NCI-H146 treated with DMSO at 0.1 percent for 48 hours (cell line): ENCODE measurements around the gene TOM1L1.

Experiments
- DNase-seq: peaks from one replicate; lab custom pipeline; 2025; ENCODE audit not compliant: unreplicated experiment; lab: John Stamatoyannopoulos, UW

The TOM1L1 gene

DNA sequence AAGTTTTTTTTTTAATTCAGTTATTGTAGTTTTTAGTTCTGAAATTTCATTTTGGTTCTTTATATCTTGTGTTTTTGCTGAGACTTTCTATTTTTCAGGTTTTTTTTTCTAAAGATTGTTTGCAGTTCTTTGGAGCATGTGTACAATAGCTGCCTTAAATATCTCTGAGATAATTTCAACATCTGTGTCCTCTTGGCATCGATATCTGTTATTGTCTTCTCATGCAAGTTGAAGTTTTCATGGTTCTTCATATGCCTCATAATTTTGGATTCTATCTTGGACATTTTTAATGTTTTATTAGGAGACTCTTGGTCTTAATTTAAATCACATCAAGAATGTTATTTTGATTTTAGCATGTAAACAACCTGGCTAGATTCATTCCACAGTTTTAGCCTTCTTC lies 45.0 kb downstream of the TOM1L1 start:
- DNase-seq, result no peak

DNA sequence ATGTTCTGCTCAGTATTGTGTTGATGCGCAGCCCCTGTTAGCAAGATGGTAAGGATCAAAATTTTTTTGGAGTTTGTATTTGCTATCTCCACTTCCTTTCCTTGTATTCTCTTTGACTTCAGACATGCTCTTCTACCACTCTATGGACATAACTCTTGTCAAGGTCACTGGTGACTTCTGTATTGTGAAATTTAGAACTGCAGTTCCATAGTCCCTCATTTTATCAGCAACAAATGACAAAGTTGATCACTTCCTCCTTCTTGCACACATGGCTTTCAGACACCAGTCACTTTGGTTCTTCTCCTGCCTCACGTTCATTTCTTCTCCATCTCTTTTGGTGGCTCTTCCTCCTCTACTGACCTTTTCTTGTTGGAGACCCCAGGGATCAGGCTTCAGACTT lies 46.7 kb downstream of the TOM1L1 start:
- no peak for DNase-seq

DNA sequence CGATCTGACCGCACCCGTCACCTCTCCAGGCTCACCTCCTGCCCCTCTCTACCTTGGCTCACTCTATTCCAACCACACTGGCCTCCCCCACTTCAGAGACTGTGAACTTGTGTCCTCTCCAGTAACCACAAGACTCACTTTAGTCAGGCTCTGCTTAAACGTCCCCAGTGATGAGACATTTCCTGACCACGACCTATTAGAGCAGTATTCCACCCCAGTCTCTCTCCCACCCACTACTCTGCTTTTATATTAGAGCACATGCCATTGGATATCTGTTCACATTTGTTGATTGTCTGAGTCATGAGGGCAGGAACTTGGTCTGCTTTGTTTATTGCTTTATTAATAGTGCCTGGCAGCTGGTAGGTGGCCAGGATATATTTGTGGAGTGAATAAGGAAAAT lies 47.7 kb downstream of the TOM1L1 start:
- no peak for DNase-seq

DNA sequence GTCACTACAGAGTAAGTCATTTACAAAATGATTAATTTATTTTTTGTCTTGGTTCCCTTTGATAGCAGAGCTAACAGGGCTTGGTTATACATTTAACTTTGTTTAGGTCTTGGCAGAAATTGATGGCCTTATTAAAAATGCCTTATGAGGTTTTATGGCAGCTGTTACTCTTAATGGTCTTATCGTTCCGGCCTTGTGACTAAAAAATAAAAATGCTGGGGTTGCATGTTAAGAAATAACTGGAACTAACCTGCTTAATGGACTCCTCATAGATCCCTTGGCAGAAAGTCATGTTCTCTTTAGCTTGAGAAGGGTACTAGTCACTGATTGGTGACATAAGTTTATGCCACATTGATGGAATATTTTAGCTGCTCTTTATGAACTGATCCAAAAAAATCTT lies 49.5 kb downstream of the TOM1L1 start:
- DNase-seq, result no peak

DNA sequence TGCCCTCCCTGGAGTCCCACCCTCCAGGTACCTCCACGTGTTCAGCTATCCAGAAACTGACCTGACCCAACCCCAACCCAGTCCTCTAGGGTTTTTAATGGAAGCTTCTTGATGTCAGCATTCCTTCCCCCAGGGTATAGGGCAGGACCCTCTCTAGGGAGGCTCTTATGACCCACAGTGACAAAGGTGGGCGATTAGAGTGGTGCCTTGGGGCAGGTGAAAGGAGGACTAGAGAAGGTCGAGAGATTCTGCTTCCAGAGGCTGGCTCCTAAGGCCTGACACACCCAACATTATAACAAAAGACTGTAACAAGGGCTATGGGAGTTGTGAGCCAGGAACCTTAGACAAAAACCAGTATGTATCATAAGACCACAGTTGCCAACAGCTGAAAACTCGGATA lies 50.6 kb downstream of the TOM1L1 start:
- no peak for DNase-seq

DNA sequence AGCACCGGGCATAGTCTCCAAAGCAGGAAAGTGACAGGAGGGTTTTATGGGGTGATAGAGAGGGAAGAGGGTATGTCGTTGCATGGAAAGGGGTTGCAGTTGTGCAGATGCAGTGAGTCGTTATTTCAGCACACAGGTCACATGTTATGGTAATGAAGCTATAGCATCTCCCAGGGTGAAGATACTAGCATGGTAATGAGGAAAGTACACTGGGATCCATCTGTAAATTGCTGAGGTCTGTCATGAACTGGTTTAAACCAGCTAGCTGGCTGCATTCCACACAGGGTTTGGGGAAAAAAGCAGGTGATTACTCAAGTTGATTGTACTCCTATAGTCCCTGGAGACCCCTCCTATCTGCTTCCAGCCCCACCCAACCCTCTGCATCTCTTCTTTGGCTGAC lies 56.1 kb downstream of the TOM1L1 start:
- no peak for DNase-seq

DNA sequence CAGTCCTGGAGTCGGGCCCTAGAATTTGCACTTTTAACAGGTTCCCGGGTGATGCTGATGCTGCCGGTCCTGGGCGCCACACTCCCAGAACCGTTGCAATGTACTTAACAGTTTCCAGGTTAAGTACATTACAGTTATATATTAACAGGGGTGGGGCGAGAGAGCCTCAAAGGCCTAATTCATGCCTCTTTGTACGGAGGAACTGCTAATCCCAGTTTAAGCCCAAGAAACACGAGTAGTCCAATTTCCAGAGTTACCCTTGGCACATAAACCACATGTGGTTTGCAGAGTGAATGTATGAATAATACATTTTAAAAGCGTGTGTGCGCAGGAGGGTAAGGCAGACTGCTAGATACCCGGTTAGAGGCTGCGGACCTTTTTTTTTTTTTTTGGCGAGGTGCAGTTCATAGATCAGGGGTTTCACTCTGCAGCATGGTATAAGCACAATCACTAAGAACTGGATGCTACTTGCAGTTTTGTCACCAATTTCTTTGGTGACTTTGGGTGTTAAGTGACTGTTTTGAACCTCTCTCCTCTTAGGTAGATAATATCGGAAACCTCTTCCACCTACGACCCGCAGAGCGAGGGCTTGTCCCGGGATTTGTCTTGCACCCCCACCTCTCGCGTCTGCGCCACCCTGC lies 67.1 kb downstream of the TOM1L1 start:
- peak; percentile 39 for DNase-seq

DNA sequence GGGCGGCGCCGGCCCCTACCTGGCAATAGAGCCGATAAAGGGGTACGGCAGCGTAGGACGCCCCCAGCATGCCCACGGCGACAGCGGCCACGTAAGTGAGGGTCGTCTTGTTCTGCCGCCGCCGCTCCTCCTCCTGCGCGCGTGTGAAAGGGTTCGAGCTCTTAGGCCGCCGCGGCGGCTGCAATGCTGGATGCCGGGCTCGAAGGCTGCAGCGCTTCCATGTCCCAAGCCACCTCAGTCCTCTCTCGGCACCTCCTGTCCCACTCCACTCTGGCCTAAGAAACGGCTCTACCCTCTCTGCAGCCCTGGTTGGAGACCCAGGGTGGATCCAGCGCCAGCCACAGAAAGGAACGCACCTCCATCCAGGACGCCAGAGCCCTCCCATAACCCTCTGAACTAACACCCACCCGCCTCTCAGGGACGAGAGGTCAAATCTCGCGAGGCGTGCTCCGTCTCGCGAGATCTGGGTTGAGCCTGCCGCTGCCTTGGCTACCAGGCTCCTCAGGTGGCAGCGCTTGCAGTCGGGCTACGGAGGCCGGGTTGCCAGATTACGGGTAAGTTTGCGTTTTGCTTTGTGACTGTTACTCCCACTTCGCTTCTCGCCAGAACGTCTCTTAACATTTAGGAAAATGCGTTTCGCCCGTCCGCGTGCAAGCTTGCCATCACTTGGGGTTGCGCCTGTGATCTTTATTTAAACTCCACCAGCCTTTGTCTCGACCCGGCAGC lies 67.8 kb downstream of the TOM1L1 start, which contains the start of the genes COX11 and STXBP4:
Gene COX11 (minus strand): TSS at position 393 of the 726 bp plus-strand sequence. CDS start 8 bp downstream, at position 385.
Gene STXBP4 (plus strand): TSS at position 504 of the 726 bp plus-strand sequence. CDS start 17,455 bp downstream, outside the sequence.
- peak; percentile 88 for DNase-seq

DNA sequence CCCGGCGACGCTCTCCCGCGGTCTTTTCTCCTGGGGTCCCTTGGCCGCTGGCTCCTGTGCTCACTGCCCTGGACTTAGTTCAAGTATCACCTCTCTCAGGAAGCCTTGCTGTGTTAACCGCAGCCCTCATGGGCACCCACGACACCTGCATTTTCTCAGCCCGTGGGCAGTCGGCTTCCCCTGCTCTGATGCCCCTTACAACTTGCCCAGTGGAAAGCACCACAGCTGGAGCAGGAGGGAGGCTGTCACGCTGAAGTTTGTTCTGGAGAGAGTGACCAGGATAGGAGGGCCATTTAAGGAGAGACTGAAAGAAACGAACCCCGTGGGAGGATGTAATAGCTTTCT lies 68.3 kb downstream of the TOM1L1 start:
- DNase-seq, result peak; percentile 35

DNA sequence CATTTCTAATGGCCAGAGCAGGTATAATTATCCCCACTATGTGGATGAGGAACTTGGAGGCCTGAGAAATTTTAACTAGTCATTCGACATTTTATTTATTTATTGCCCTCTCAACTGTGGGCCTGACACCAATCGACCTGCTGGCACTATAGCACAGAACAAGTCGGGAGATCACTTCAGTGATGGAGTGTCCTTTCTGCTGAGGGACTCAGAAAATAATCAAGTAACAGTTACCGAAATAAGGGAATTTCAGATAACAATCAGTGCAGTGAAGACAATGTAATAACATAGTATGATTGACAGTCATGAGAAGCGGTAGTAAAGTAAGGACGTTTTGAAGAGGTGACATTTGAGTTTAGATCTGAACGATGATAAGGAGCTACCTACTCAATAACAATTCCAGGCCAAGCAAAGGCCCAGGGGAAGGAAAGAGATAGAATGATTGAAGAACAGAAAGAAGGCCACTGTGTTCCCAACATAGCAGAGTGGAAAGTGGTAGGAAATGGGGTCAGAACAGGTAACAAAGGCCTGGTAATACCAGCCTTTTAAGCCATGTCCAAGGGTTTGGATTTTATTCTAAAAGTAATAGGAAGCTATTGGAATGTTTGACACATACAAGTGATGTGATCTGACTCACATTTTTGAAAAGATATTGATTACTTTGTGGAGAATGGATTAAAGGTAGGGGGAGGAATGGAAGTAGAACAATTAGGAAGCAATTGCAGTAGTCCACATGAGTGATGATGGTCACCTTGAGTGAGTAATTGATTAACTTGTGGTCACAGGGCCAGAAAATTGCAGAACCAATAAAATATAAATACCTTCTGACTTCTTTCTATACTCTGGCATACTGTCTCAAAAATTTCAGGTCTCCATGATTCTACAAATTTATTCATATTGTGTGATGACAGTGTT lies 69.3 kb downstream of the TOM1L1 start:
- DNase-seq, result no peak

DNA sequence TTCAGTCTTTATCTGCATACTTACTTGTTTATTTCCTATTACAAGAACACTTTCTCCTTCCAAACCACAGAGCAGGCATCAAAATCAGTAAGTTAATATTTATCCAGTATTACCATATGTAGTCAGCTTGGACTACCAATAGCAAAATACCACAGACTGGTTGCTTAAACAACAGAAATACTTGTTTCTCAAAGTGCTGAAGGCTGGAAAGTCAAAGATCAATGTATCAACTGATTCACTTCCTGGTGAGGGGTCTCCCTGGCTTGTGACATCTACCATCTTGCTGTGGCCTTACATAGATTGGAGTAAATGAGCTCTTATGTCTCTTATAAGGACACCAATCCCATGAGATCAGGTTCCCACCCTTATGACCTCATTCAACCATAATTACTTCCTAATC lies 70.5 kb downstream of the TOM1L1 start:
- DNase-seq, result no peak

DNA sequence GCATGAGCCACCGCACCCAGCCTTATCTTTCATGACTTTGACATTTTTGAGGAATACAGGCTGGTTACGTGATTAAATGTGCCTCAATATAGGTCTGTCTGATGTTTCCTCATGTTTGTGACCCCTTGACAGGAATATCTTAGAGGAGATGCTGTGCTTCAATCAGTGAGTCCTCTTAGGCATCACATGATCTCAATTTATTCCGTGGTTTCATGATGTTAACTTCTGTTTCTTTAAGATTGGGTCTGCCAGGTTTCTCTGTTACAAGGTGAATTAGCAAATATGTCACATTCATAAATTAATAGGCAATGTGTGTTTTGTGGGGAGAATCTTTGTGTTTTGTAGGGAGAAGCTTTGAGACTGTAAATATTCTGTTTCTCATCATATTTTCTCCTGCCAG lies 71.2 kb downstream of the TOM1L1 start:
- no peak for DNase-seq

DNA sequence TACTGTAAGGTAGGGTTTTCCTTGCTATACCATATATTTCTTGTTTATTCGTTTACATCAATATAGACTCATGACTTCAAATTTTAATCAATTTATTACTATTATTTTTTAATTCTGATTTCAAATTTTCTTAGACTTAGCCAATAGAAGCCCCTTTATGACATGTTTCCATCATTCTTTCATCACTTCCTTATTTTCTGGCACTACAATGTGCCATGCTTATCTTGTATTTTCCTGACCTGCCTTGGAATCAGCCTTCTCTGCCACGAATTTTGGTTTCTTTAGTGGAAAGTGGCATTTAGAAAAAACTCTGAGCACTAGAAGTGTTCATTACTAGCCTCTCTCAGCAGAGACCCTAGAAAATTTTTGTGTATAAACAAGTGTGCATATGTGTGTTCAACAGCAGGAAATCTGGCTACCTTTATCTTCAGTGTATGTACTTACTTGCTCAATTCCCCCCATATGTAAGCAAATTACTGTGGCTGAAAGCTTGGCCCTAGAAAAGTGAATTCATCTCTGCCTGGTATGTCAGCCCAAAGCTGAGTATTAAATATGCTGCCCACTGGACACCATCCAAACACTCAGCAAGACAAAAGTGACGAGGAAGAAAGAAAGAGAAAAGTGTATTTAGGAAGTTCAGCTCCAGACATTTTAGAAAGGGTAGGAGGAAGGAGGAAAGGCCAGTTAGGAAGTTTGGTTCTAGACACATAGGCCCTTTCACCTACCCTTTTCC lies 71.9 kb downstream of the TOM1L1 start:
- no peak for DNase-seq

DNA sequence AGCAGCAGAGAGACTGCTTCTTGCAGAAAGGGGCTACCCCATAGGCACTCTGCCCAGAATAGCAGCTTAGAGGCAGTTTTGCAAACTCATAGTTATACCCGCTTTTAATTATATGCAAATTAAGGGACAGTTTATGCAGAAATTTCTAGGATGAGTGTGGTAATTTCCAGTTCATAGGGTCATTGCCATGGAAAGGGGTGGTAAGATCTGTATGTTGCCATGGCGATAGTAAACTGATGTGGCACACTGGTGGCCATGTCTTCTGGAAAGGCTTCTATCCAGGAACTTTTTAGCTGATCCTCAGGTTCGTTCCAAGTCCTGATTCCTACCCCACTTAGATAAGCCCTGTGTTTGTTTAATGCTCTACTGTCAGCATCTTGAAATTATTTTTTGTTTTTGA lies 74.1 kb downstream of the TOM1L1 start:
- no peak for DNase-seq

DNA sequence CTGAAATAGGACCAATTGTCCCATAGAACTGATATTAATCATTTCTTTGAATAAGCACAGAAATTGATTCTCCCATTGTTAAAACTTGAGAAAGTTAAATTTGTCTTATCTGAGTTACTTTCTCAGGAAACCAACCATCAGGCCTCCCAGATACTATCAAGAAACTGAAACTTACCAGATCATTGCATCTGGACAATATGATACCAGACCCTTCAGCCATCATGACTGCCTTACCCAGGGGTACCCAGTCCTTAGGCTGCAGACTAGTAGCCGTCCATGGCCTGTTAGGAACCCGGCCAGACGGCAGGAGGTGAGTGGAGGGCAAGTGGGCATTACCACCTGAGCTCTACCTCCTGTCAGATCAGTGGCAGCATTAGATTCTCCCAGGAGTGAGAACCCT lies 75.7 kb downstream of the TOM1L1 start:
- no peak for DNase-seq

DNA sequence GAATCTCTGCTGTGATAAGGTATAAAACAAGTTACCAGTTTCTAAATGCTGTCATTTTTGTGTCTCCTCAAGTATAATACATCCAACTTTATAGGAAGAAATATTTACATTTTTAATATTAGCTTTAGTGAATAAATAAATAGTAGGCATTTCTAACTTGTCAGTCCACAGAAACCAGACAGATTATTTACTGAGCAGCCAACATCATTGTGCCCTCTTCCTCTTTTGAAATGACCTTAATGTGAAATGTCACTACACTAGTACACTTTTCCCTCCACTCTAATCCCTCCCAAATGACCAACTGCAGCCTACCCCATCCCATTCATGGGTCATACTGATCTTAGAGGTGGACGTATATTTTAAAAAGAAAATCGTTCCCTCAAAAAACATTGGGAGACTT lies 77.1 kb downstream of the TOM1L1 start:
- DNase-seq, result no peak

DNA sequence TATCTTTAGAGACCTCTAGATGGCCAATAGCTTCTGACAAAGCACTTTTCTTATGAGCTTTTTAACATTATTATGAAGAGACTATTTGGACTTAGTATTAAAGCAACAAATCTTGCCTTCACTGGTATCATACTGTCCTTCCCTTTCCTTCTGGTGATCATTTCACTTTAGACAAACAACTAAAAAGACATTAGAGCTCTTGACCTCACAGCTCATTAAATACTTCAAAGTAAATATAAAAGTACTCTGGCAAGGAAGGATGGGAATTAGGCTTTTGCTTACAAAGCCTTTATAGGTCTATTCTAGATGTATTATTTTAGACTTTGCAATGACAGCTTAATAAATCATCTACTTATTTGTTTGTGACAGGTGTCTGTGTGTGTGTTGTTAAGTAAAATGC lies 79.0 kb downstream of the TOM1L1 start:
- DNase-seq, result no peak

DNA sequence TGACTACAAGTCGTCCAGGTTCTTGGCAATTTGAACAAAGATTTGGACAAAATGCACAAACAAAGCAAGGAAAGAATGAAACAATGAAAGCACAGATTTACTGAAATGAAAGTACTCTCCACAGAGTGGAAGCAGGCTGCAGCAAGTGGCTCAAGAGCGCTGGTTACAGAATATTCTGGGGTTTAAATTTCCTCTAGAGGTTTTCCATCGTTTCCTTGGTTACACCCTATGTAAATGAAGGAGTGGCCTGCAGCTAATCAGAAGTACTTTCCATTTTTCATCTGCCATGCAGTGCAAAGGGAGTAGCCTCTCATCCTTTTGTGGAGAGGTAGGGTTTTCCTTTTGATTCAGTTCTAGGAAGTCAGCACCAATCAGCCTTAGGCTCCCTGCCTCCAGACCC lies 79.7 kb downstream of the TOM1L1 start:
- no peak for DNase-seq

DNA sequence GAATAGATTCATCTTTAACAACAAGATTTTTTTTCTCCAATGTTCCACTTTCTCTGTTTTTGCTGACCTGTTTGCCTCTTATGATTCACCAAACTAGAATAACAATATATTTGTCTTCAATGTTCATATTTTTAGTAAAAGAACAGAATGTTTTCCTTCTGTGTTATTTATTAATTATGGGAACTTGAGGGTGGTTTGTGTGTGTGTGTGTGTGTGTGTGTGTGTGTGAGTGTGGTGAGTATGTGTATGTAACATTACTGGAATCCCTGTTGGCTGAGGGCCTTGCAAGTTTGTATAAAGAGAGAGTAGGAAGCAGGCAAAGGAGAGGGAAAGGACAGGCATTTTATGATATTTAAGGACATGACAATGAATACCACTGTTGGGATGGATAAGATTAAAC lies 81.7 kb downstream of the TOM1L1 start:
- DNase-seq, result no peak

DNA sequence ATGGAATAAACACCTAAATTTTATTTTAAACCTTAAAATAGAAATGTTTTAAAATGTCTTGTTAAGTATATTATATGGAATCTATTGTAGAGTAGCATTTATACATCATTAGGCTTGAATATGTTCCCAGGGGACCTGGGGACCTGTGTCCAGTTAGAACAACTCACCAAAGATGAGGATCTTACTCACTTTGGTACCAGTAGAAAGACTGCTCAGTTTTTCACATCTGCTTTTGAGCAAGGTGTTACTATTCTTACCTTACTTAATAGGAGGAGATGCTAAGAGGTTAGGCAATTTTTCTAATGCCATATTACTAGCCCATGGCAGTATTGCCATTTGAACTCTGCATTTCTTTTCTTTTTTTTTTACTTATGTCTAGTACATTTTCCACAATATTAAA lies 82.6 kb downstream of the TOM1L1 start:
- DNase-seq, result no peak

DNA sequence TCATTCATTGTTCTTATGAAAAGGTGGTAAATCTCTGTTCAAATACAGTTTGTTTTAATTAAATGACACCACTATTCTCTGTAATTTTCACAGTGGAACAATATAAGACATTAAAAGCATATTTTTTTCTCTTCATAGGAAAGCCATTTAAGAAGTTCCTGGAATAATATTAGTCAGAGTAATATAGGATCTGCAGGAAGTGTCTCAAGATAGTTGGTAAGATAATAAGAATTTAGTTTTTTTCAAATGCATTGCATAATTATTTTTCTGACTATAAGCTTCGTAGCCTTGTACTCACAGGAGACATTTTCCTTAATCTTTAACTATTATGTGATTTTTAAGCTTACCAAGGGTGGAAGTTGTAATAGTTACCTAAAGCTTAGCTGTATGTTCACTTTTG lies 84.8 kb downstream of the TOM1L1 start:
- DNase-seq, result no peak
